NK-92 treated with Interleukin-12 subunit alpha and Interleukin-12 subunit beta, amount 100 ng/mL, for 24 hours (cell line): ENCODE results near the gene RELB.

Source experiments
- DNase-seq: peaks from one replicate; lab custom pipeline; 2025; lab: John Stamatoyannopoulos, UW

Gene RELB

GRCh38 chr19:45023048-45023447, 21.8 kb downstream of the RELB start:
- no peak for DNase-seq

- DNase-seq = no peak
Measured at GRCh38 chr19:45025264-45025663, 24.0 kb downstream of the RELB start.

- DNase-seq = no peak
Measured at GRCh38 chr19:45027371-45027770, 26.1 kb downstream of the RELB start.

GRCh38 chr19:45030825-45031224, 29.6 kb downstream of the RELB start:
- no peak for DNase-seq

GRCh38 chr19:45032421-45032820, 31.2 kb downstream of the RELB start:
- no peak for DNase-seq

- no peak for DNase-seq
Measured at GRCh38 chr19:45035755-45036154, 34.5 kb downstream of the RELB start.

- no peak for DNase-seq
Measured at GRCh38 chr19:45037393-45038169, 36.3 kb downstream of the RELB start.

GRCh38 chr19:45038931-45039893, 37.9 kb downstream of the RELB start, which contains the start of gene CLASRP:
Gene CLASRP (plus strand): TSS chr19:45039045. CDS start chr19:45040213, 1,168 bp downstream.
- DNase-seq = peak; percentile 77

GRCh38 chr19:45040059-45040771, 39.0 kb downstream of the RELB start:
- DNase-seq = no peak

GRCh38 chr19:45041125-45041524, 39.9 kb downstream of the RELB start:
- no peak for DNase-seq

- DNase-seq = no peak
Measured at GRCh38 chr19:45045671-45046353, 44.5 kb downstream of the RELB start.

GRCh38 chr19:45046355-45046754, 45.1 kb downstream of the RELB start:
- DNase-seq = no peak

GRCh38 chr19:45047188-45047797, 46.0 kb downstream of the RELB start:
- no peak for DNase-seq

GRCh38 chr19:45049073-45049736, 47.9 kb downstream of the RELB start:
- DNase-seq = no peak

GRCh38 chr19:45050036-45050435, 48.8 kb downstream of the RELB start:
- DNase-seq = no peak

GRCh38 chr19:45051929-45052579, 50.8 kb downstream of the RELB start:
- no peak for DNase-seq

- no peak for DNase-seq
Measured at GRCh38 chr19:45056831-45057230, 55.6 kb downstream of the RELB start.

- no peak for DNase-seq
Measured at GRCh38 chr19:45057444-45057843, 56.2 kb downstream of the RELB start.

- DNase-seq = no peak
Measured at GRCh38 chr19:45058622-45059159, 57.4 kb downstream of the RELB start.
